NCI-H510A (cell line): ENCODE measurements around the gene DLGAP3.
A peak's percentile ranks its signal among the peaks of the same experiment; 100 is the strongest.

ENCODE experiments used
- DNase-seq: peaks from one replicate; lab custom pipeline; 2025; lab: John Stamatoyannopoulos, UW

Gene DLGAP3

GRCh38 chr1:34904236-34905097 is 25.0 kb downstream of the DLGAP3 start:
- DNase-seq, result no peak

GRCh38 chr1:34901919-34902318 is 27.5 kb downstream of the DLGAP3 start:
- no peak for DNase-seq

- no peak for DNase-seq
Measured at GRCh38 chr1:34900775-34901502, 28.5 kb downstream of the DLGAP3 start.

GRCh38 chr1:34899906-34900305 is 29.5 kb downstream of the DLGAP3 start:
- no peak for DNase-seq

- no peak for DNase-seq
Measured at GRCh38 chr1:34899471-34899870, 30.0 kb downstream of the DLGAP3 start.

GRCh38 chr1:34898330-34898761 is 31.1 kb downstream of the DLGAP3 start:
- no peak for DNase-seq

- no peak for DNase-seq
Measured at GRCh38 chr1:34896612-34897011, 32.8 kb downstream of the DLGAP3 start.

GRCh38 chr1:34889705-34890104 is 39.7 kb downstream of the DLGAP3 start:
- DNase-seq, result no peak

- no peak for DNase-seq
Measured at GRCh38 chr1:34887593-34887992, 41.9 kb downstream of the DLGAP3 start.

- DNase-seq, result no peak
Measured at GRCh38 chr1:34885405-34886247, 43.8 kb downstream of the DLGAP3 start.

- DNase-seq, result peak; percentile 32
Measured at GRCh38 chr1:34884961-34885360, 44.5 kb downstream of the DLGAP3 start.

GRCh38 chr1:34884536-34884935 is 44.9 kb downstream of the DLGAP3 start:
- DNase-seq, result no peak

GRCh38 chr1:34879230-34879629 is 50.2 kb downstream of the DLGAP3 start:
- no peak for DNase-seq

- no peak for DNase-seq
Measured at GRCh38 chr1:34876406-34876805, 53.0 kb downstream of the DLGAP3 start.

GRCh38 chr1:34874296-34874952 is 55.0 kb downstream of the DLGAP3 start:
- DNase-seq, result no peak

GRCh38 chr1:34872133-34872503 is 57.3 kb downstream of the DLGAP3 start:
- DNase-seq, result no peak

- no peak for DNase-seq
Measured at GRCh38 chr1:34871443-34872132, 57.9 kb downstream of the DLGAP3 start.

- peak; percentile 41 for DNase-seq
Measured at GRCh38 chr1:34870395-34870794, 59.1 kb downstream of the DLGAP3 start.

- no peak for DNase-seq
Measured at GRCh38 chr1:34869760-34870159, 59.7 kb downstream of the DLGAP3 start.

- no peak for DNase-seq
Measured at GRCh38 chr1:34868230-34869049, 61.0 kb downstream of the DLGAP3 start.
